Measurements from ENCODE around the gene SYDE1. TPM values are rescaled to one million over a fixed set of nuclear protein-coding genes. Genes with fewer than 3 reads are reported as not detected.

SYDE1 gene
- total and polyA plus RNA-seq, 4 donors, result 0.72 to 4.2 (median 3.7) TPM

- no peak for DNase-seq (ENCODE audit: low spot score)
- H3K4me3 ChIP-seq (ENCODE audit: low read depth in 1 of 3, low read length in 3 of 3), result no peak overlapping the region
- WGBS, result 95% methylated on average over 3 of the region's 3 CpGs
- peaks cover 0 to 2% (median 0%) of the 10 kb centered on the region in 4 donors for H3K27me3 ChIP-seq (ENCODE audit: control insufficient read depth in 4 of 4, insufficient read depth in 4 of 4, low read length in 3 of 4)
- H3K4me1 ChIP-seq (ENCODE audit: control insufficient read depth in 4 of 4, insufficient read depth in 4 of 4, low read length in 3 of 4), result no peaks in the 10 kb centered on the region
- peaks cover 0 to 8% (median 2%) of the 10 kb centered on the region in 4 donors for H3K9me3 ChIP-seq (ENCODE audit: control insufficient read depth in 4 of 4, low read length in 3 of 4)
- H3K36me3 ChIP-seq (ENCODE audit: control insufficient read depth in 4 of 4, insufficient read depth in 3 of 4, low read depth in 1 of 4, low read length in 3 of 4), result no peaks in the 10 kb centered on the region
- H3K9ac ChIP-seq (ENCODE audit: low read depth in 1 of 2, low read length in 2 of 2), result no peak overlapping the region
- no peak overlapping the region for H3K27ac ChIP-seq (ENCODE audit: low read depth in 1 of 2, low read length in 2 of 2)
- TF ChIP-seq, protein P1, sequence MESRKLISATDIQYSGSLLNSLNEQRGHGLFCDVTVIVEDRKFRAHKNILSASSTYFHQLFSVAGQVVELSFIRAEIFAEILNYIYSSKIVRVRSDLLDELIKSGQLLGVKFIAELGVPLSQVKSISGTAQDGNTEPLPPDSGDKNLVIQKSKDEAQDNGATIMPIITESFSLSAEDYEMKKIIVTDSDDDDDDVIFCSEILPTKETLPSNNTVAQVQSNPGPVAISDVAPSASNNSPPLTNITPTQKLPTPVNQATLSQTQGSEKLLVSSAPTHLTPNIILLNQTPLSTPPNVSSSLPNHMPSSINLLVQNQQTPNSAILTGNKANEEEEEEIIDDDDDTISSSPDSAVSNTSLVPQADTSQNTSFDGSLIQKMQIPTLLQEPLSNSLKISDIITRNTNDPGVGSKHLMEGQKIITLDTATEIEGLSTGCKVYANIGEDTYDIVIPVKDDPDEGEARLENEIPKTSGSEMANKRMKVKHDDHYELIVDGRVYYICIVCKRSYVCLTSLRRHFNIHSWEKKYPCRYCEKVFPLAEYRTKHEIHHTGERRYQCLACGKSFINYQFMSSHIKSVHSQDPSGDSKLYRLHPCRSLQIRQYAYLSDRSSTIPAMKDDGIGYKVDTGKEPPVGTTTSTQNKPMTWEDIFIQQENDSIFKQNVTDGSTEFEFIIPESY (IDR thresholded peaks at IDR 0.05), result no peak
- TF ChIP-seq RAD21 (IDR thresholded peaks at IDR 0.05) (peak; percentile 46 to 64), YY1 (IDR thresholded peaks at IDR 0.05) (no peak), CTCF (IDR thresholded peaks at IDR 0.05; ENCODE audit: low read depth, low read length, missing input control) (peak; percentile 51), EGR1 (IDR thresholded peaks at IDR 0.05; ENCODE audit: low read depth in 2 of 2) (no peak), FOXA1 (IDR thresholded peaks at IDR 0.05) (no peak), NR2F2 (IDR thresholded peaks at IDR 0.05) (no peak), SP1 (IDR thresholded peaks at IDR 0.05) (no peak), HNF4G (IDR thresholded peaks at IDR 0.05) (no peak), GABPA (IDR thresholded peaks at IDR 0.05 in 1 of 2, conservative IDR thresholded peaks at IDR 0.05 in 1 of 2) (no peak)
- TF ChIP-seq, protein P2, sequence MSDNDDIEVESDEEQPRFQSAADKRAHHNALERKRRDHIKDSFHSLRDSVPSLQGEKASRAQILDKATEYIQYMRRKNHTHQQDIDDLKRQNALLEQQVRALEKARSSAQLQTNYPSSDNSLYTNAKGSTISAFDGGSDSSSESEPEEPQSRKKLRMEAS (IDR thresholded peaks at IDR 0.05), result no peak
Measured at GRCh38 chr19:15154002-15154612, 46.9 kb downstream of the SYDE1 start.

- no peak for DNase-seq (ENCODE audit: low spot score)
- 84% methylated on average over 5 of the region's 5 CpGs for WGBS
- TF ChIP-seq TAF1 (conservative IDR thresholded peaks at IDR 0.05), result no peak
- TF ChIP-seq CTCF (IDR thresholded peaks at IDR 0.05; ENCODE audit: low read depth, low read length, missing input control), result no peak
Measured at GRCh38 chr19:15155296-15155695, 48.1 kb downstream of the SYDE1 start.

More at GRCh38 chr19:15155296-15155695, 48.1 kb downstream of the SYDE1 start:
- no peaks in the 10 kb centered on the region for H3K36me3 ChIP-seq (ENCODE audit: control insufficient read depth in 4 of 4, insufficient read depth in 3 of 4, low read depth in 1 of 4, low read length in 3 of 4)
- H3K4me1 ChIP-seq (ENCODE audit: control insufficient read depth in 4 of 4, insufficient read depth in 4 of 4, low read length in 3 of 4), result no peaks in the 10 kb centered on the region
- H3K4me3 ChIP-seq (ENCODE audit: low read depth in 1 of 3, low read length in 3 of 3), result no peak overlapping the region
- no peak overlapping the region for H3K9ac ChIP-seq (ENCODE audit: low read depth in 1 of 2, low read length in 2 of 2)
- no peak overlapping the region for H3K27ac ChIP-seq (ENCODE audit: low read depth in 1 of 2, low read length in 2 of 2)
- peaks cover 0 to 2% (median 0%) of the 10 kb centered on the region in 4 donors for H3K27me3 ChIP-seq (ENCODE audit: control insufficient read depth in 4 of 4, insufficient read depth in 4 of 4, low read length in 3 of 4)
- peaks cover 0 to 8% (median 3%) of the 10 kb centered on the region in 4 donors for H3K9me3 ChIP-seq (ENCODE audit: control insufficient read depth in 4 of 4, low read length in 3 of 4)
